ENCODE data around the gene SDC3.
"Not testable (repeated sequence)": the region's sequence is repeated elsewhere in the genome, so short reads cannot be mapped to it uniquely, and the experiment has no call there.

SDC3 gene

GRCh38 chr1:30947212-30947611, 38.7 kb upstream of the SDC3 start:
- H3K36me3 ChIP-seq (ENCODE audit: insufficient read depth, low read length), result peaks cover 55% of the 10 kb centered on the region

GRCh38 chr1:30942326-30942963, 33.9 kb upstream of the SDC3 start:
- H3K36me3 ChIP-seq (ENCODE audit: insufficient read depth, low read length), result peaks cover 41% of the 10 kb centered on the region
- no peak overlapping the region for H3K4me3 ChIP-seq (ENCODE audit: low read depth, low read length)
- H3K27ac ChIP-seq (ENCODE audit: low read depth, low read length), result no peak overlapping the region
- H3K79me2 ChIP-seq (ENCODE audit: control insufficient read depth, insufficient read depth, low read length, unreplicated experiment), result peaks cover 11% of the 10 kb centered on the region
- no peak overlapping the region for H2AFZ ChIP-seq (ENCODE audit: low read length, unreplicated experiment)
- no peaks in the 10 kb centered on the region for H3K27me3 ChIP-seq (ENCODE audit: insufficient read depth, low read length)
- H3K4me1 ChIP-seq (ENCODE audit: control insufficient read depth, insufficient read depth, low read length, unreplicated experiment), result no peaks in the 10 kb centered on the region

More at GRCh38 chr1:30947212-30947611, 38.7 kb upstream of the SDC3 start:
- Histone ChIP-seq H3K4me1 (ENCODE audit: control insufficient read depth, insufficient read depth, low read length, unreplicated experiment) (no peaks in the 10 kb centered on the region), H3K79me2 (ENCODE audit: control insufficient read depth, insufficient read depth, low read length, unreplicated experiment) (peaks cover 31% of the 10 kb centered on the region), H3K27ac (ENCODE audit: low read depth, low read length) (no peak overlapping the region), H3K27me3 (ENCODE audit: insufficient read depth, low read length) (no peaks in the 10 kb centered on the region), H2AFZ (ENCODE audit: low read length, unreplicated experiment) (no peak overlapping the region), H3K4me3 (ENCODE audit: low read depth, low read length) (no peak overlapping the region)

- Histone ChIP-seq H3K27ac (ENCODE audit: low read depth, low read length) (no peak overlapping the region), H3K79me2 (ENCODE audit: control insufficient read depth, insufficient read depth, low read length, unreplicated experiment) (peaks cover 4% of the 10 kb centered on the region), H3K4me1 (ENCODE audit: control insufficient read depth, insufficient read depth, low read length, unreplicated experiment) (no peaks in the 10 kb centered on the region), H3K4me3 (ENCODE audit: low read depth, low read length) (no peak overlapping the region), H2AFZ (ENCODE audit: low read length, unreplicated experiment) (no peak overlapping the region), H3K36me3 (ENCODE audit: insufficient read depth, low read length) (peaks cover 46% of the 10 kb centered on the region), H3K27me3 (ENCODE audit: insufficient read depth, low read length) (no peaks in the 10 kb centered on the region)
These were observed 32.0 kb upstream of the SDC3 start for GRCh38 chr1:30940541-30940940.

DNA sequence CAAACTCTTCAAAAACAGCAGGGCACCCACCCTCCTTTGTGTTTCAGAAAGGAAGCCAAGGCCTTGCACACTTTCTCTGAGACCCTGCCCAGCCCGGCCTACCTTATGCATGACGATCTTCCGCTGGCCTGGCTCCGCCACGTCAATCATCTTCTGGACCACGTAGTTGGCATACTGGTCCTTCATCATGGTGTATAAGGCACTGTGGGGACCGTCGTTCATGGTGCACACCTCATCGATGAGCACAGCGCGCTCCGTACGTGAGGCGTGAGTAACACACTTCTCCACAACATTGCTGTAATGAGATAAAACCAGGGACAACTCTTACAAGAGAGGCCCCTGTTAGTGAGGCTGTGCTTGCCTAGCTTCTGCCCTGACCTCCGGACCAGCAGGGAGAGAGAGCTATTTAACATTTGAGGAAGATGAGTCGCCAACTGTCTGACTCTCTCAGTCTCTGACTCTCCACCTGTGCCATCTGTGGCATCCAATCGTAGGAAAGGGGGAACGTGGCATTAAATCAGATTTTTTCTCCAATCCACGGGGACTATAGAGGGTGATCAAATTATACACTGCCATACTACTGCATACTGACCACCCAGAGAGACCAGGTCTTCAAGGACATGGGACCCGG, 28.1 kb upstream of the SDC3 start:
- no peak overlapping the region for H3K27ac ChIP-seq (ENCODE audit: low read depth, low read length)
- no peak overlapping the region for H2AFZ ChIP-seq (ENCODE audit: low read length, unreplicated experiment)
- H3K79me2 ChIP-seq (ENCODE audit: control insufficient read depth, insufficient read depth, low read length, unreplicated experiment), result no peaks in the 10 kb centered on the region
- peaks cover 7% of the 10 kb centered on the region for H3K4me1 ChIP-seq (ENCODE audit: control insufficient read depth, insufficient read depth, low read length, unreplicated experiment)
- no peak overlapping the region for H3K4me3 ChIP-seq (ENCODE audit: low read depth, low read length)
- peaks cover 35% of the 10 kb centered on the region for H3K36me3 ChIP-seq (ENCODE audit: insufficient read depth, low read length)
- H3K27me3 ChIP-seq (ENCODE audit: insufficient read depth, low read length), result no peaks in the 10 kb centered on the region

GRCh38 chr1:30935758-30936157, 27.2 kb upstream of the SDC3 start:
- H3K4me3 ChIP-seq (ENCODE audit: low read depth, low read length); H3K4me1 ChIP-seq (ENCODE audit: control insufficient read depth, insufficient read depth, low read length, unreplicated experiment); H3K79me2 ChIP-seq (ENCODE audit: control insufficient read depth, insufficient read depth, low read length, unreplicated experiment); H3K27ac ChIP-seq (ENCODE audit: low read depth, low read length); H3K27me3 ChIP-seq (ENCODE audit: insufficient read depth, low read length); H2AFZ ChIP-seq (ENCODE audit: low read length, unreplicated experiment): not testable (repeated sequence)
- peaks cover 27% of the 10 kb centered on the region for H3K36me3 ChIP-seq (ENCODE audit: insufficient read depth, low read length)

DNA sequence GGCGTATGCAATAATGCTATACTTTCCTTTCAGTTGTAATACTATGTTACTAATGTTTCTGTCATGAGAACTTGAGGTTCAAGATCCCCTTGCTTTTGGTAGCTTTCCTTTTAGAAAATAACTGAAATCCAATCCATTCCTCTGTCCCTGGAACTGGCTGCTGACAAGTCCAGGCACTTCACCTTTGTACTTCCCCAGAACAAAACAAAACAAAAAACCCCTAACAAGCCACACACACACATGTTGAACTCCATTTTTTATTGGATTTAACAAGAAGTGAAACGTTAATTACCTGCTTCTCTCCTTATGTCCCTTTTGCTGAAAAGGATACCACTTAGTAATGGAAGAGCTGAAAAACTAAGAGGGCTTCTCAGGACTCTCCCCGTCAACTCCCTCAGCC, 26.1 kb upstream of the SDC3 start:
- H3K4me3 ChIP-seq (ENCODE audit: low read depth, low read length), result no peak overlapping the region
- peaks cover 19% of the 10 kb centered on the region; the same call in 1 of the 2 replicates for H3K36me3 ChIP-seq (ENCODE audit: insufficient read depth, low read length)
- no peak overlapping the region for H2AFZ ChIP-seq (ENCODE audit: low read length, unreplicated experiment)
- no peaks in the 10 kb centered on the region for H3K27me3 ChIP-seq (ENCODE audit: insufficient read depth, low read length)
- no peak overlapping the region for H3K27ac ChIP-seq (ENCODE audit: low read depth, low read length)
- peaks cover 7% of the 10 kb centered on the region for H3K4me1 ChIP-seq (ENCODE audit: control insufficient read depth, insufficient read depth, low read length, unreplicated experiment)
- no peaks in the 10 kb centered on the region for H3K79me2 ChIP-seq (ENCODE audit: control insufficient read depth, insufficient read depth, low read length, unreplicated experiment)

DNA sequence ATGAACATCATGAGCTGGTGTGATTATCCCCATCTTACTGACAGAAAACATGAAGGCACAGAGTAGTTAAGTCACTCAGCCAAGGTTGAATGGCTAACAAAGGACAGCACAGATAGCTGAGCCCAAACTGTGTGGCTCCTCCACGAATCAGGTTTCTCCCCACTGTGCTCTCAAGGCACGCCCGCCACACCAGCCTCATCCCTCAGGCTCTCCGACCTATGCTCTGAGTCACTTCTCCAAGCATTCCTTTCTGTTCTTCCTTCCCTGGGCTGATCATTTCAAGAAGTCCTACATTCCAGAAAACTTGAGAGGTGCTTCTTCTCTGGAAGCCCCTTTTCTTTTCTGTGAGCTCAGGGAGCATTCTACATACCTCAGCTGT, 25.3 kb upstream of the SDC3 start:
- no peak overlapping the region for H3K4me3 ChIP-seq (ENCODE audit: low read depth, low read length)
- H2AFZ ChIP-seq (ENCODE audit: low read length, unreplicated experiment), result no peak overlapping the region
- H3K4me1 ChIP-seq (ENCODE audit: control insufficient read depth, insufficient read depth, low read length, unreplicated experiment), result peaks cover 7% of the 10 kb centered on the region
- H3K79me2 ChIP-seq (ENCODE audit: control insufficient read depth, insufficient read depth, low read length, unreplicated experiment), result no peaks in the 10 kb centered on the region
- peaks cover 19% of the 10 kb centered on the region; the same call in 1 of the 2 replicates for H3K36me3 ChIP-seq (ENCODE audit: insufficient read depth, low read length)
- no peak overlapping the region for H3K27ac ChIP-seq (ENCODE audit: low read depth, low read length)
- H3K27me3 ChIP-seq (ENCODE audit: insufficient read depth, low read length), result no peaks in the 10 kb centered on the region

- H3K27me3 ChIP-seq (ENCODE audit: insufficient read depth, low read length), result no peaks in the 10 kb centered on the region
- peaks cover 14% of the 10 kb centered on the region; the same call in 1 of the 2 replicates for H3K36me3 ChIP-seq (ENCODE audit: insufficient read depth, low read length)
- H3K4me3 ChIP-seq (ENCODE audit: low read depth, low read length), result no peak overlapping the region
- H3K27ac ChIP-seq (ENCODE audit: low read depth, low read length), result no peak overlapping the region
- H3K4me1 ChIP-seq (ENCODE audit: control insufficient read depth, insufficient read depth, low read length, unreplicated experiment), result peaks cover 7% of the 10 kb centered on the region
- no peak overlapping the region for H2AFZ ChIP-seq (ENCODE audit: low read length, unreplicated experiment)
- H3K79me2 ChIP-seq (ENCODE audit: control insufficient read depth, insufficient read depth, low read length, unreplicated experiment), result no peaks in the 10 kb centered on the region
These were observed 22.1 kb upstream of the SDC3 start for GRCh38 chr1:30930631-30931173.

DNA sequence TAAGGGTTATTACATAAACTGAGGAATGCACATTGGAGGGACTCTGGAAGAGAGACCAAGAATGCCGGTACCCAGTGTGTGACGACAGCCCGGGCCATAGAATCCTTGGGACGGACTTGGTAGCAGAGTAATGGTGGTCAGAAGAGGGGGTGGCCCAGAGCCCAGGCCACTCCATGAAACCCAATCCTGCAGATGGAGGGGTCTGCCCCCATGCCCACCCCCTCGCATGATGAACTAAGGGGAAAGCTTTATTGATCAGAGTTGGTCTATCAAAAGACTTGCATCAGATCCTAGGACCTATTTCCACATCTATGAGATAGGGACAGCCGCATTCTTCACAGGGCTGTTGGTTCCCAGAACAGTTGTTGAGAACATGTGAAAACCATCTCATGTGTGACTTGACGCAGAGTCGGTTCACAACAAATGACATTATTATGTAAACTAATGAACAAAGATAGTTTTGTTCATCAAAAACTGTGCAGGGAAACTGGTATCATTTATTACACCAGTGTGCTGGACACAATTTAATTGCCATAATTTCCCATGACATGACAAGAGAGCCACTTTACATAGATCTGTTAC, 21.5 kb upstream of the SDC3 start:
- H3K27ac ChIP-seq (ENCODE audit: low read depth, low read length), result no peak overlapping the region

DNA sequence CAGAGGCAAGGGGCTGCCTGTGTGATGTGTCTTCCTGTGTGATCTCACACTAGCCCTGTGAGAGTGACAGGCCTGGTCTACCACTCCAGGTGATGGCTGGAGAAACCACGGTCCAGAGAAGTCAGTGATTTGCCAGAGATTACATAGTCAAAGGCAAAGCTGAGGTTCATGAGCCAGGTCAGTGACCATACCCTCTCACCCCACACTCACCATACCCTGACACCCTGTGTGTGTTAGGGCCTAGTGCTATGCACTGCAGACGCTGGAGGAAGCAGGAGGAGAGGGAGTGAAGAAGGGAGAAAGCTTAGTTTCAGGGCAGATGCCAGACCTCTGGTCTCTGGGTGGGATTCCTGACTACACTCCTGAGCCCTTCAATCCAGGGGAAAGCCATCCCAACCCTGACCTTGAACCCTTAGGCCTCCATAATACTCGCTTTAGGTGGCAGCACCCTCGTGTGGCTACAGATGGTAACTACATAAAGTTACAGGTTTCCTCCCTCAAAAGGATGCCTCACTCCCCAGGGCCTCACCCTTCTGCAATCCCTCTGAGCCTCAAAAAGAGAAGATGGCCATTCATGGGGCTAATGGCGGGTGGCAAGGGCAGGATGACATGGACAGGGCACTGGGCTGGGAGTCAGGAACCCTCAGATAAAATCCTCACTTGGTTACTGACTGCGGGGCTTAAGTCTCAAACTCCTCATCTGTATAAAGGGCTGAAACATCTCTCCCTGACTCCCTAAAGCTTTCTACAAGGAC, 20.8 kb upstream of the SDC3 start:
- H3K27ac ChIP-seq (ENCODE audit: low read depth, low read length), result no peak overlapping the region
- peaks cover 5% of the 10 kb centered on the region for H3K4me1 ChIP-seq (ENCODE audit: control insufficient read depth, insufficient read depth, low read length, unreplicated experiment)
- H3K4me3 ChIP-seq (ENCODE audit: low read depth, low read length), result no peak overlapping the region
- H3K27me3 ChIP-seq (ENCODE audit: insufficient read depth, low read length), result no peaks in the 10 kb centered on the region
- H3K36me3 ChIP-seq (ENCODE audit: insufficient read depth, low read length), result 0 out of 2 replicates have a peak, but pooled peaks cover 7% of the 10 kb centered on the region
- H2AFZ ChIP-seq (ENCODE audit: low read length, unreplicated experiment), result no peak overlapping the region
- no peaks in the 10 kb centered on the region for H3K79me2 ChIP-seq (ENCODE audit: control insufficient read depth, insufficient read depth, low read length, unreplicated experiment)

More for the DNA sequence above, 21.5 kb upstream of the SDC3 start:
- H3K79me2 ChIP-seq (ENCODE audit: control insufficient read depth, insufficient read depth, low read length, unreplicated experiment), result no peaks in the 10 kb centered on the region
- no peaks in the 10 kb centered on the region for H3K27me3 ChIP-seq (ENCODE audit: insufficient read depth, low read length)
- no peak overlapping the region for H2AFZ ChIP-seq (ENCODE audit: low read length, unreplicated experiment)
- H3K4me1 ChIP-seq (ENCODE audit: control insufficient read depth, insufficient read depth, low read length, unreplicated experiment), result peaks cover 7% of the 10 kb centered on the region
- no peak overlapping the region for H3K4me3 ChIP-seq (ENCODE audit: low read depth, low read length)
- H3K36me3 ChIP-seq (ENCODE audit: insufficient read depth, low read length), result peaks cover 11% of the 10 kb centered on the region; the same call in 1 of the 2 replicates
